HG03342 (cell line): ENCODE results near the gene TACC2.

Experiments used
- ATAC-seq: cut with Tn5 transposase; IDR thresholded peaks from one replicate; pipeline ENCODE4 v1.9.1; 2021; ENCODE audit warnings: mild to moderate bottlenecking, moderate library complexity; ENCODE audit not compliant: unreplicated experiment

Gene TACC2

DNA sequence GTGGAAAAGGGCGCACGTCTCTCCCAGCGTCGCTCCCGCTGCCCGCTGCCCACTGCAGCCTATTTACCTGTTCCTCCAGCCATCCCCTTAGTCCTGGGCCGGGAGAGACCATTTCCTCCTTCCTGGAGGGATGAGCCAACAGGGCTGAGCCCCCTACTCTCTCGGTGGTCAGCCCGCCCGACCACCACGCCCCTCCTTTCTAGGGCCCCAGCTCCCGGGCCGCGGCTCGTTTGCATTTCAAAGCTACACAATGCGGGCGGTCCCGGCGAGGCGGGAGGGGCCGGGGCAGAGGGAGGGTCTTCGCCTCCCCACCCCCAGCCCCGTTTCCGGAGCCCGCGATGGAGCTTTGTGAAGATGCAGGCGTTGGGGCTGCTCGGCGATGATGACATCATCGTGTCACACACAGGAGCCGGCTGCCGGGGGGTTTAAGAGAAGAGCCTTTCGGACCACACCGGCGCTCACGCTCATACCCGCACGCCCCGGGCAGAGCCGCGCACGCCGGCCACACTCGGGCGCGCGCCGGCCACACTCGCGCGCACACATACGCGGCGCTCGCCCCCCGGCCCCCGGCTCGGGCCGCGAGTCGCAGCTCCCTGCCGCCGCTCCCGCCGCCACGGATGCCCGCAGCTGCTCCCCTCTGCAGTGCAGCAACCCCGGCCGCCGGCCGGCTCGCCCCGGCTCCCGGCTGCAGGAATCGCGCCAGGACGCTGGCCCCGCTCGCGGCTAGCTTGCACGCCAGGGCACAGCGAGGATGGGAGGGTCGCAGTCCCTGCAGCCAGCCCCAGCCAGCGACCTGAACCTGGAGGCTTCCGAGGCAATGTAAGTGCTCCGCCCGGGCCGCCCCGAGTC, 174.4 kb downstream of the TACC2 start:
- ATAC-seq: no peak

DNA sequence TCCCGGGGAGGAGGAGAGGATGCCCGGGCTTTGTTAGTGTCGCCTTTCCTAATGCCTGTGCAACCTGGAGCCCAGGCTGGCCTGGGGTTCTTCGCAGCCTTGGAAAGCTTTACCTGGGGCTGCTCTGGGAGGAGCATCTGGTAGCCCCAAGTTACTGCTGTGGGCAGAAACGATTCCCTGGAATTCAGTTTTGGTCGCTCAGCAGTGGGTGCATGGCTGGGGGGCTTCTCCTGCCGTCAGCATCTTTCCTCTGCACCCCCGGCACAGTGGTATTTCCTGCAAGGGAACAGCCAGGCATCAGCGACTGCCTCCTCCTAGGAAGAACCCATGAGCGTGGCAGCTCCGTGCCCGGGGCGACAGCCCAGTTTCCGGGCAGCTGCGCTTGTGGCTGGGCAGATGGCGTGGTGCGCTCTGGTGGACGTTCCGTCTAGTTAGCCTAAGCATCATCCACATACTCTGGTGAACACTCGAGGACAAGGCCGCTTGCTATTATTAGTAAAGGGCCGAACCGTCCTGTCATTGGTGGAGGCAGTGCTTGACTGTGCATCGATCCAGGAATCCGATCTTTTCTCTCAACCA, 175.1 kb downstream of the TACC2 start:
- no peak for ATAC-seq

DNA sequence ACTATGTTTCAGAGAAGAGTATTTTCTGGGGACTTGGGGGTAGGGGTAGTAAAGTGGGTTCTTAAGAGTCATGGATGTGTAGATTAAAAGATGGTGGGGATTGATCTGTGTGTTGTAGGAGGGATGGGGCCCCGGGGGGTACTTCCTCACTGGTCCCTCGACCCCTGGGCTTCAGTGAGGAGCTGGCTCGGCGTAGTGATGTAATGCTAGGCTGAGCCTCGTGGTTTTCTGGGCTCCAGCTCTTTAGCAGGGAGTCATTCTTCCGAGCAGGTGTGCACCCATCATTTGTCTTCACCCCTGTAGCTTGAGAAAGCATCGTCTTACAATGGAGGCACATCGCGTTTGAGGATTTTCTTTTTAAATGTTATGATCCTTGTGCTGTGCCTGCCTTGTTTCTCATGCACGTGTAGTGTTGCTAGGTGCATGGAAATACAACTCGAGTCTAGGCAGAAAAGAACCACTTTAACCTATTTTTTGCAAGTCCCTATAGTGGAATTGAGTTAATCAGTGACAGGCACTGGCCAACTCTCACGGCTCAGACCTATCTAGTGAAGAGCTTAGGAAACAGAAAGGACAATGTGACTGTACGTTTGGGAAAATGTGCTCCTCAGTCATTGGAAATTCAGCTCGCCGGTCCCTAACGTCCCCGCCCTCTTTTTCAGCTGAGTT, 176.0 kb downstream of the TACC2 start:
- ATAC-seq: no peak

DNA sequence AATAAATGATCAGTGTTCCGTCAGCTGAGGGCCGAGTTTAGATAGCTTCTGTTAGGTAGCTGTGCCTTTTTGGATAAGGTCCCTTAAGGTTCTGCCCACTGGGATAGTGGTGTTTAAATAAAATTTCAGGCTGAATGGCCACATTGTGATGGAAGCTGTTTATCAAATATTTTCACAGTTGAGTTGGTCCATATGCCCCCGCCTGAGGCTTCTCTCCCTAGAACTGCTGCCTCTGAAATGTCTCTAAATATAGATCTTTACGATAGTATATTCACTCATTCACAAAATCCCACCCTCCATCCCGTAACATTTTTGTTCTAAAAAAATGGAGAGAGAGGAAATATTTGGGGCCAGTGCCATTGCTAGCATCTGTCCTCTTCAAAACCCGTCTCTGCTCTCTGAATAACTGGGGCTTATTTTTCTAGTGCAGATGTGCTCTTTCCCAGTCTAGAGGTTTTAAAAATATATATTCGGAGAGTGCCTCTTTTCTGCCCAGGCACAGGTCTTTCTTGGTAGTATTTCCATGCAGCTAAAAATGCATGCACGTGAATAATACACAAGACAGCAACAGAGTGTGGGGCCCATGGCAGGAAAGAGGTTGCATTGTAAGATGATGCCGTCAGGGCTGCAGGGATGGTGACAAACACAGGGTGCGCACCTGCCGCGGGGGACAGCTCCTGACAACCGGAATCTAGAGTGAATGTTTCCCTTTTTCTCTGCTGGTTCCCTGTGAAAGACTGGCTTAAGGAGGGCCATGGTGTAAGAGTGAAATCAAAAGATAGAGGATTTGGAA, 176.7 kb downstream of the TACC2 start:
- ATAC-seq: no peak

DNA sequence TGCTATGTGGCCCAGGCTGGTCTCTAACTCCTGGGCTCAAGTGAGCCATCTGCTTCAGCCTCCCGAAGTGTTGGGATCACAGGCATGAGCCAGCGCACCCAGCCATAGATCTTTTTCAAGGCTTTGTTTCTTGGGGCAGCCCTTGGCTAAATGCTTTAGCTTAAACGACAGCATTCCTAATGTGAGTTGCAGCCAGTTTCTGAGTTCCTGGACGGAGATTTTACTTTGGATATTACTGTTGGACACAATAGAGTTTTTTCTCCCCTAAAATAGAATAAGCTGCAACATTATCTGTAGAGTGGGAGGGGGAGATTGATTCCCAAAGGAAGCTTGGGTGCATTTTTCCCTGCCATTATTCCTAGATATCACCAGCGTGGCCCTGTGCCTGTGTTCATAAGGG, 179.1 kb downstream of the TACC2 start:
- no peak for ATAC-seq

DNA sequence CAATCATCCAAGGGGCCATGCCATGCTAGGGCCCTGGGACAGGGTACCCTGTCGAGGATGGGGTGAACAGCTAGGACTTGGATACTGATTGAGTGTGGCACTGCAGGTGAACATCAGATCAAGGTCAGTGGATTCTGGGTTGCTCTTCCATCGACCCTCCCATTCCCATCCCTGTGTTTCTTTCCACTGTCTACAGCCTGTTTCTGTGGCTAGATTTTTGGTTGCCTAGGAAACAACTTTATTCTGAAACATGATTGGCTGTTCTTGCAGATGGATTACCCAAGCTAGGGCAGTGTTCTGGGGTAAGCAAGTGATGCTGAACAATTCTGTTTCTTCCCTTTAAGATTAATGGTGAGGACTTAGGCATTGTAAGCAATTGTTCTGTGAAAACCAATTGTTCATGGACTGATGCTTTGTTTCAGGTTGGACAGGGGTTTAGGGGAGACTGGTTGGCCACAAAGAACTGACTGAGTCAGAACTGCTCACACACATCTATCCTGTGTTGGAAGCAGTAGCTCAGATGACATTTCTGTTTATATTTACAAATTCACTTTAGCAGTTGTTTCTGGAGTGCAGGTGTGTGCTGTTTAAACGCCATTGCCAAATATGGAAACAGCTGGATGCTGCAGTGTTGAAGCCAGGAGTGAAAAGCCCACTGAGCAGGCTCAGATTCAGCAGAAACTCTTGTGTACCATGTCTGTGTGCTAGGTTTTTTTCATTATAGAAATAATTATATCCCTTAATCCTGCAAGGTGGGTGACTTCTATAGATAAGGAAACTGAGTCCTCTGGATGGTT, 179.8 kb downstream of the TACC2 start:
- ATAC-seq: no peak

DNA sequence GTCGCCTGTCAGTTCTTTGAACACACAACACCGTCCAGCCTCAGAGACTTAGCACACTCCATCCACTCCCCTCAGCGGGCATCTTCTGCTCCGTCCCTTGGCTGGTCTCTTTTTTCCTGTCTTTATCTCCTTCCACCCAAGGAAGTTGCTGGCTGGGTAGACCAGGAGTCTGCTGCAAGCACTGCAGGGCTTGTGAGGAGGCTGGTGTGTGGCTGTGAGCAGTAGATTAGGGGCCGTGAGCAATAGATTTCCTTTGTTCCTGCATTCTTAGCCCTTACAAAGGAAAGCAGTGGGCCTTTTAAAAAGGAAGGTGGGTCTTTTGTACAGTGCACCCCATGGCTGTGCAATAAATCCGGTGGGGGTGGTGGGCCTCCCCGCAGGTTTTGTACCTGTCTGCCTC, 181.8 kb downstream of the TACC2 start:
- no peak for ATAC-seq

DNA sequence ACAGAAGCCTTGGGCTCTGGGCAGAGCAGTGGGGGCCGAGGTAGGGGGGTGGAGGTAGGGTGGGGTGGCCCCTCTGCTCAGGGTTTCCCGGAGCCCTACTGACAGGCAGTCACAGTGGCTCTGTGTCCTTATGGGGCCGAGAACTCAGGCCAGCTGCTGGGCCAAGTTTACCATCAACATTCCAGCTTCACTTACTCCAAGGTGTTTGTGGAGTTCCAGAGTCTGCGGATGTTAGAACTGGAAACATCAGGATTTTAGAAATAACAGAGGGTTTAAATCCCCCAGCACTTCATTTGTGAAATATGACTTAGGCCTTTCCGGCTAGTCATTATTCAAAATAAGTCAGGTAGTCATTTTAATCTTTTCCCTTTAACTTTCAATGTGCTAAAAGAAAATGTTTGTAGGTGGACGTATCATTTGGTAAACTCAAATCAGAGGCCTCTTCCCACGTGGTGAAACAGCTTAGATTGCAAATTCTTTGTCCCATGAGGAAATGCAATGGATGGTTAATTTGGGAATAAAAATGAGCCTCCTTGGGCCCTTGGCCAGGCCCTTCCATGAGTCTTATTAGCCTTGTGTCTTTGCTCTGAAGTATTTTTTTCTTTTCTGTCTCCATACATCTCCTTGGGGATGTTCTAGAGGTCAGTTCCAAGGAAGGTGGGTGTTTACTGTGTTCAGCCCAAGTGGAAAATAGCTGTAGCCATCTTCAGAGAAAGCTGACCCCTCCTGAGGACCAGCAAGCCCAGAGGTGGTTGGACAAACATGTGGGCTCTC, 182.5 kb downstream of the TACC2 start:
- ATAC-seq: no peak

DNA sequence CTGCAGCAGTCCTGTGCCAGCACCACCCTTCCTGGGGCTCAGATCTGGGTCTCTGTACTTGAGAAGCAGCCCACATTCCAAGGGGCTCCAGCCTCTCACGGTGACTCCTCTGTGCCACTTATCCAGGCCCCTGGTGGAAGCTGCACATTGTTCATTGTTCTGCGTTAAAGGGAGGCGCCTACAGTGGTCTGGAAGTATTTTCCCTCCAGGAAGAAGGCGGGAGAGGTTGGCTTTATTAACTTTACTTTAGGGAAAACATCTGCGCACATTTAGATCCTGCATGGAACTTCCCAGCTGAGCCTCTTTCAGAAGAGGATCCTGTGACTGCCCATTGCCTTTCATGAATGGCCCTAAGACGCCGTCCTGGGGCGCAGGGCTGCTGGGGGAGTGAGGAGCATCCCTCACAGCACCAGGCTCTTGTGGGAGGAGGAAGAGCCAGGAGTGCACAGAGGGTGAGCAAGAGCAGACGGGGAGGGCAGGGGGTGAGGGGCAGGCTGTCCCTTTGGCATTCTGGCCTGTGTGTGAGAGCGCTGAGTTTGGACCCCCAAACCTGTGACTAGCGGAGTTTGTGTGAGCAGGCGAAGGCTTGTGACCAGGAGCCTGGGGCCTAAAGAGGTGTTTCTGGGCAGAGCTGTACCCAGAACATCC, 183.5 kb downstream of the TACC2 start:
- no peak for ATAC-seq

DNA sequence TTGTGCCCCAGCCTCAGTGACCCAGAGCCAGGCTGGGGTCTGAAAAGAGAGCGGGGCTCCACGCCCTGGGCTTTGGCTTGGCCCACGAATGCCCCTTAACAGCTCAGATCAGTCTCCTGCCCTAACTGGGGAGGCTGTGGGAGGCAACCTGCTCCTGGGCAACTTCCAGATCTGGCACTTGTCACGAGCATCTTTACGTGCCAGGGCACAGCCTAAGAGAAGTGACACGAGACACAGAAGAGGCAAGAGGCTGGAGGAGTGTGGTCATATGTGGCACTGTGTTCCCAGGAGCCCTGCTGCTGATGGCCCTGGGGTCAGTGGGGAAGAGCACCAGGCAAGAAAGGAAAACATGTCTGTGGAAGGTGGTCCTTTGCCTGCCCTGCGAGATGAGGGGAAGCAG, 184.4 kb downstream of the TACC2 start:
- ATAC-seq: no peak

DNA sequence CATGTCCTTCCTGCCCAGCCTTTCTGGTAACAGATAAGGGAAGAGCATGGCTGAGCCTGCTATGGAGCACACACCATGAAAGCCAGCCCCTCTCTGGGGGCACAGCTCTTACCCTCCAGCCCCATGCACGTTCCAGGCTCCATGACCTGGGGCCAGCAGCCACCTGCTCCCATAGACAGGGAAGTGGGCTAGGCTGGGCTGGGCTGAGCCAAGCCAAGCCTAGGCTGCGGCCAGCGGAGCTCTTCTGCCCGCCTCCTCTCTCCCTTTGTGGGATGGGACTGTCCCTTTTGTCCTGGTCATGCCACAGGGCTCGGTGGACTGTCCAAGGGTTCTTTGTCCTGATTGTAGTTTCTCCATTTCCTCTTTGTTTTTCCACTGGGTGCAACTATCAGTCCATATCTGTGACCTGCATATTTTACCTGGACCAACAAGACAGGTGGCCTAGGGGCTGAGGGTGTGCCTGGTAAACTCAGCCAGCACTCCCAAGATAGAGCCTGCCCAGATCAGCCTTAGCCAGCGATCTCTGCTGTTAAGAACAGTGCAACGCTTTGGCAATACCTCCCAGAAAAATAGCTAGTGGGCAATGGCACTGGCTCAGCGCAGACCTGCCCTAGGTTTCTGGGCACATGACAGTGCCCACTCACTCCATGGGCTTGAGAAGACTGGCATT, 184.9 kb downstream of the TACC2 start:
- ATAC-seq: no peak

DNA sequence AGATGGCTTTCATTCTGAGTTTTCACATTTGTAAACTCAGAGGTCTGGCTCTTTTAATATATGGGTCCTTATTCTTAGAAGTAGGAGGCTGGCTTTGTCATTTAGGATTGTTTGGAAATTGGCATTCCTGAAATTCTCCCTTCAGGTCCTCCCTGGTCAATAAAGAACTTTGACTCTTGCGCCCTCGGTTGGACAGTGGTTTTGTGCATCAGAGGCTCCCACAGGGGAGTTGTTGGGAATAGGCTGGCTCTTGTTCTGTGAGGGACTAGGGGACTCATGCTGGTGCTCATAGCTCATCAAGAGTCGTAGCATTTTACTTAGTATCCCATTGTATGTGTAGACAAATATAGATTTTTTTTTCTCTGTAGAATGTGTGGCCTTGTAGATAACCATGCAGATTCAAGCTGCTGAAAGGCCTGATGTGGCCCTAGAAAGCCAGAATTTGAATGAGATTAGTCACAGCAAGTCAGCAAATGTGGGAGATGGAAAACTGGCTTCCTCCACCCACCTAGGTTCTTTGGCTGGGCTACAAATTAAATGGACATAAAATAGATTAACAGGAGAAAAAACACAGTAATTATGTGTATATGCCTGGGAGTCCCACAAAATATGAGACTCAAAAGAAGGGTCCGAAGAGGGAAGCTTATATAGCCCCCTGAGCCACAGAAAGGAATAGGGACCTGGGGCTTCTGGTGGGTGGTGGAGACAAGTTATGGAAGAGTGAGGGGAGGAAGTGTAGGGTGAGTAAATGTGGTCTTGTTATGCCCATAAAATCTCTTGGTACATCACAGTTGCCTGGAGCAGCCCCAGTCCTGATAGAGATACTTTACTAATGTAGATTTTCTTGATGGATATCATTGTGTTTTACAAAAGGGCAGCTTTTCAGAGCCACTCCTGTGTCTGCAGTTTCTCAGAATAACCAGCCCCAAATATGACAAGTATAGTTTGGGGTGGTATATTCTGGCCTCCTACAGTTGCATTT, 187.6 kb downstream of the TACC2 start:
- ATAC-seq: no peak

DNA sequence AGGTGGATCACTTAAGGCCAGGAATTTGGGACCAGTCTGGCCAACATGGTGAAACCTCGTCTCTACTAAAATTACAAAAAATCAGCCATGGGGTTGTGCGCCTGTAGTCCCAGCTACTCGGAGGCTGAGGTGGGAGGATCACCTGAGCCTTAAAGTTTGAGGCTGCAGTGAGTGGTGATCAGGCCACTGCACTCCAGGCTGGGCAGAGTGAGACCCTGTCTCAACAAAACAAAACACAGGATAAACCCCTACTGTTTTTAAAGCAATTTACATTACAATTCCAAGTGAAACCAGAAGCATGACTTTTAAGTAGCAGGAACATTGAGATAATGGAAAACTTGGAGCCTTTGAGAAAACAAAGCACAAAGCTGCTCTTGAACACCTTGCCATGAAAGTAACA, 189.7 kb downstream of the TACC2 start:
- ATAC-seq: no peak

DNA sequence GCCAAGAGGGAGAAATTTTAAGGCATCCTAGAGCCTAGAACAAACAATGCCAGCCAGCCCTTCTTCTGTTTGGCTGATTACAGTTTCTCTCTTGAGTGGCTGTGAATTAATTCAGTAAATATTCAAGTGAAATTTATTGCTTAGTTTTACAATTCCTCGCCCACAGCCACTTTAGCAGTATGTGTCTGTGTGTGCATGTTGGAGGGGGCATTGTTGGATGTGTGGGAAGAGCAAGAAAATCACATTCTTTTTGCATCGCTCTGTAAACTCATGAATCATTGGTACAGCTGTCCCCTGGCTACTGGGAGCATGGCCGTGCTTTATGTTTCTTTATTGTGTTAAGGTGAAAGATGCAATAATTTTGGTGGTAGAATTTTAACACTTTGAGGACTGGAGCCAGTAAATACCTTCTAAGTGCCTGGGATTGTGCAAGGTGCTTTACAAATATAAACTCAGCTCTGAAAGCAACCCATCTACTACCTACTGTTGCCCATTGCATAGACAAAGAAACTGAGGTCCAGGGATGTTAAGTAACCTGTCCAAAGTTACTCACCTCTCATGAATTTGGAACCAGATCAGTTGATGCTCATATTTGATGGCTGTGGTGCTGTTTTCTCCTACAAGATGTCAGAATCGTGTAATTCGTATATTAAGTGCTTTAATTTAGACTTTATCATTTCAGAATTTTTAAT, 192.2 kb downstream of the TACC2 start:
- no peak for ATAC-seq

DNA sequence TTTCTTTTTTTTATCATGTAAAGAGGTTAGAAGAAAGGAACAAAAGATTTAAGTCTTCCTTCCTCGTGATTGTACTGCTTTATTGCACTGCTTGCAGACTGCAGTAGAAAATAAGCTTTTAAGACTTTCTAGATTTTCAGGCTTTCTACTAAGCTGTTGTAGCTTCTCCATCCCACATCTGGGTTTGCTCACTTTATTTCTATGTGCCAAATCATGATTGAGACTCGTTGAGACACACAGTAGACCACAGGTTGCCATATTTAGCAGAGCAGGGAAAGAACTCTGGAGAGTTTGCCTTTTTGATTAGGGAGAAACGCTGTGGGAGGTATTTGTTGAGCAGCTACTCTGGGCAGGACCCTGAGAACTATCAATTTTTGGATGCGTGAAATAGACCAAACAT, 192.9 kb downstream of the TACC2 start:
- ATAC-seq: no peak

DNA sequence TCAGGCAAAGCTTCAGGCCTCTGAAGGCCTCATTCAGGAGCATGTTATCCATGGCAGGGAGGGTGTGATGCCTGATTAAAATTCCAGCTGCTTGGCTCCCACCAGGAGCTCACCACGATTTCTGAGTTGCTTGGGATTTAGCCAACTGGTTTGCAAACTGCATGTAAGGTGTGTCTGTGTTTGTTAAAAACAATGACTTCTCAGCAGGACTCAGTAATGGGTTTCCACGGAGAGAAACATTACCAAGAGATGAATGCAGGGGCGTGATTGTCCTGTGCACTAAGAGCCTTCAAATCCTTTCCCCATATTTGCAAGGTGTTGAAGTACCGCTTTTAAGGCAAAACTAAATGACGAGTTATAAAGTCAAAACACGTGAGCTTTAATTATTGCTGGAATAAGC, 193.3 kb downstream of the TACC2 start:
- no peak for ATAC-seq

DNA sequence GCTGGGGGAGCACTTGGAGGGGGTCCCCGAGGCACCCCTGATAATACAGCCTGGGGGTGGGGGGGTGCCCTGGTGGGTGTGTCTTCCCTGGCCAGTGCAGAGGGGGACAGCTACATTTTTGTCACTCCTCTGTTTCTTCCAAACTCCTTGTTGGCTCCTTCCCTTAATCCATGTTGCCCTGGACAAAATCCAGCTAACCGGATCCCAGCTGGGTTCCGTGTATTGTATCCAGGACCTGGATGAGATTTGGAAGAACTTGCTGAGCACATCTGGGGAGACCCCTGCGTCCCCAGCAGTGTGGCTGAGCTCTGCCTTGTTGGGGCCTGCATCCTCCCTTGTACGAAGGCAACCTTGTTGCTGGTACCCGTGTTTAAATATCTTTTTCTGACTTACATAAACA, 195.3 kb downstream of the TACC2 start:
- ATAC-seq: no peak
